DND-41 (cell line): Measurements from ENCODE around the gene GRIK4.

Source experiments
- EZH2 ChIP-seq: IDR thresholded peaks from 3 replicates; pipeline ENCODE4 v1.6.1; 2012; ENCODE audit warnings: borderline replicate concordance, low read depth, mild to moderate bottlenecking, moderate library complexity, low read length, inconsistent platforms; ENCODE audit not compliant: severe bottlenecking
- TF ChIP-seq, protein P1 (sequence below): IDR thresholded peaks from 2 replicates; pipeline ENCODE4 v1.5.1; 2012; ENCODE audit warnings: borderline replicate concordance, low read length, moderate library complexity, mild to moderate bottlenecking; ENCODE audit not compliant: poor library complexity, severe bottlenecking; ENCODE audit errors: extremely low read depth

- TF ChIP-seq, protein P1, sequence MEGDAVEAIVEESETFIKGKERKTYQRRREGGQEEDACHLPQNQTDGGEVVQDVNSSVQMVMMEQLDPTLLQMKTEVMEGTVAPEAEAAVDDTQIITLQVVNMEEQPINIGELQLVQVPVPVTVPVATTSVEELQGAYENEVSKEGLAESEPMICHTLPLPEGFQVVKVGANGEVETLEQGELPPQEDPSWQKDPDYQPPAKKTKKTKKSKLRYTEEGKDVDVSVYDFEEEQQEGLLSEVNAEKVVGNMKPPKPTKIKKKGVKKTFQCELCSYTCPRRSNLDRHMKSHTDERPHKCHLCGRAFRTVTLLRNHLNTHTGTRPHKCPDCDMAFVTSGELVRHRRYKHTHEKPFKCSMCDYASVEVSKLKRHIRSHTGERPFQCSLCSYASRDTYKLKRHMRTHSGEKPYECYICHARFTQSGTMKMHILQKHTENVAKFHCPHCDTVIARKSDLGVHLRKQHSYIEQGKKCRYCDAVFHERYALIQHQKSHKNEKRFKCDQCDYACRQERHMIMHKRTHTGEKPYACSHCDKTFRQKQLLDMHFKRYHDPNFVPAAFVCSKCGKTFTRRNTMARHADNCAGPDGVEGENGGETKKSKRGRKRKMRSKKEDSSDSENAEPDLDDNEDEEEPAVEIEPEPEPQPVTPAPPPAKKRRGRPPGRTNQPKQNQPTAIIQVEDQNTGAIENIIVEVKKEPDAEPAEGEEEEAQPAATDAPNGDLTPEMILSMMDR: no peak
- TF ChIP-seq EZH2: no peak
Measured at GRCh38 chr11:120894202-120894985, 382.8 kb downstream of the GRIK4 start.
